ENCODE results near the gene TGFBR3.

Gene TGFBR3

GRCh38 chr1:91744953-91745639, 140.9 kb downstream of the TGFBR3 start:
- Histone ChIP-seq H3K14ac (ENCODE audit: low read length) (no peak overlapping the region), H3K4me1 (ENCODE audit: control insufficient read depth in 2 of 2, insufficient read depth in 1 of 2, low read depth in 1 of 2, low read length in 2 of 2) (peaks cover 0 to 3% of the 10 kb centered on the region in 2 donors), H2AFZ (ENCODE audit: low read length) (no peak overlapping the region), H2BK15ac (ENCODE audit: low read length) (no peak overlapping the region), H3K18ac (ENCODE audit: low read length) (no peak overlapping the region), H3K4ac (ENCODE audit: low read length) (no peak overlapping the region), H3K23ac (ENCODE audit: low read depth, low read length, poor library complexity) (no peak overlapping the region), H4K8ac (ENCODE audit: low read depth, low read length) (no peak overlapping the region), H3K4me2 (ENCODE audit: insufficient read depth, low read length, poor library complexity, severe bottlenecking) (no peak overlapping the region), H3K36me3 (replicated peaks in 1 of 2; ENCODE audit: control insufficient read depth in 2 of 2, insufficient read depth in 2 of 2, low read length in 2 of 2) (peaks cover 0 to 2% of the 10 kb centered on the region in 2 donors), H3K9me3 (replicated peaks in 1 of 2; ENCODE audit: control insufficient read depth in 2 of 2, insufficient read depth in 1 of 2, low read depth in 1 of 2, low read length in 2 of 2) (peaks cover 4 to 27% of the 10 kb centered on the region in 2 donors), H2BK120ac (ENCODE audit: low read depth, low read length) (no peak overlapping the region), H2BK12ac (ENCODE audit: low read length) (no peak overlapping the region), H3K9ac (ENCODE audit: low read depth, low read length, poor library complexity) (no peak overlapping the region), H3K79me1 (ENCODE audit: low read depth, low read length) (no peaks in the 10 kb centered on the region), H2AK5ac (ENCODE audit: low read depth, low read length) (no peak overlapping the region), H3K4me3 (ENCODE audit: low read length in 2 of 2) (no peak overlapping the region), H4K91ac (ENCODE audit: low read depth, low read length, poor library complexity) (no peak overlapping the region), H3K27me3 (ENCODE audit: control insufficient read depth in 3 of 3, insufficient read depth in 3 of 3, low read depth in 1 of 3, low read length in 3 of 3) (no peaks in the 10 kb centered on the region), H2BK5ac (ENCODE audit: low read length) (no peak overlapping the region), H3K27ac (replicated peaks; ENCODE audit: low read length) (no peak overlapping the region)
- no peak for DNase-seq (ENCODE audit: low spot score)
- no CpG with 5 or more reads among the region's 6 CpGs for WGBS, 2 donors (ENCODE audit: extremely low coverage in 2 of 2, insufficient read length in 2 of 2, insufficient replicate concordance in 1 of 2)

GRCh38 chr1:91742848-91743292, 143.1 kb downstream of the TGFBR3 start:
- Histone ChIP-seq H3K4me3 (ENCODE audit: low read length in 2 of 2) (no peak overlapping the region), H3K14ac (ENCODE audit: low read length) (no peak overlapping the region), H3K79me1 (ENCODE audit: low read depth, low read length) (no peaks in the 10 kb centered on the region), H3K18ac (ENCODE audit: low read length) (no peak overlapping the region), H2BK120ac (ENCODE audit: low read depth, low read length) (no peak overlapping the region), H2AK5ac (ENCODE audit: low read depth, low read length) (no peak overlapping the region), H2BK12ac (ENCODE audit: low read length) (no peak overlapping the region), H3K23ac (ENCODE audit: low read depth, low read length, poor library complexity) (no peak overlapping the region), H3K27me3 (ENCODE audit: control insufficient read depth in 3 of 3, insufficient read depth in 3 of 3, low read depth in 1 of 3, low read length in 3 of 3) (no peaks in the 10 kb centered on the region), H4K91ac (ENCODE audit: low read depth, low read length, poor library complexity) (no peak overlapping the region), H4K8ac (ENCODE audit: low read depth, low read length) (no peak overlapping the region), H3K4me1 (ENCODE audit: control insufficient read depth in 2 of 2, insufficient read depth in 1 of 2, low read depth in 1 of 2, low read length in 2 of 2) (peaks cover 0 to 3% of the 10 kb centered on the region in 2 donors), H3K9me3 (replicated peaks in 1 of 2; ENCODE audit: control insufficient read depth in 2 of 2, insufficient read depth in 1 of 2, low read depth in 1 of 2, low read length in 2 of 2) (peaks cover 7 to 24% of the 10 kb centered on the region in 2 donors), H3K9ac (ENCODE audit: low read depth, low read length, poor library complexity) (no peak overlapping the region), H3K36me3 (replicated peaks in 1 of 2; ENCODE audit: control insufficient read depth in 2 of 2, insufficient read depth in 2 of 2, low read length in 2 of 2) (peaks cover 0 to 6% of the 10 kb centered on the region in 2 donors), H3K4ac (ENCODE audit: low read length) (no peak overlapping the region), H3K27ac (replicated peaks; ENCODE audit: low read length) (no peak overlapping the region), H2BK5ac (ENCODE audit: low read length) (no peak overlapping the region), H2BK15ac (ENCODE audit: low read length) (no peak overlapping the region), H3K4me2 (ENCODE audit: insufficient read depth, low read length, poor library complexity, severe bottlenecking) (no peak overlapping the region), H2AFZ (ENCODE audit: low read length) (no peak overlapping the region)
- WGBS, 2 donors (ENCODE audit: extremely low coverage in 2 of 2, insufficient read length in 2 of 2, insufficient replicate concordance in 1 of 2): no CpG with 5 or more reads among the region's 4 CpGs
- no peak for DNase-seq (ENCODE audit: low spot score)

DNA sequence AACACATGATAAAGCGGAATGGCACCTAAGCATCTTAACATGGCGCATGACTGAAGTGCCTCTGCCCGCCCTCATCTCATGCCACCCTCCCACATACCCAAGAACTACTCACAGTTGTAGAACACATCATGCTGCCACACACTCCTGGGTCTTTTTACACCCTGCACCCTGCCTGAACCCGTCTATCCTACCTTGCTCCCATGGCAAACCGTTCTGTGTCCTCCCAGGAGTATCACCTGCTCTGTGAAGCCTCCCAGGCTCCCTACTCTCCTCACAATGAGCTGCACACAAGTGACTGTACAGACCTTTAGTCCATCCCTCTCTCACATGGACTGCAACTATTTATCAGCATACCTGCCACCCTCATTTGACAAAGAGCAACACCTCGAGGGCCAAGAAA, 144.0 kb downstream of the TGFBR3 start:
- Histone ChIP-seq H3K9me3 (replicated peaks in 1 of 2; ENCODE audit: control insufficient read depth in 2 of 2, insufficient read depth in 1 of 2, low read depth in 1 of 2, low read length in 2 of 2) (peaks cover 4 to 16% of the 10 kb centered on the region in 2 donors), H2BK12ac (ENCODE audit: low read length) (no peak overlapping the region), H3K4ac (ENCODE audit: low read length) (no peak overlapping the region), H2BK5ac (ENCODE audit: low read length) (no peak overlapping the region), H3K79me1 (ENCODE audit: low read depth, low read length) (no peaks in the 10 kb centered on the region), H3K27ac (replicated peaks; ENCODE audit: low read length) (no peak overlapping the region), H3K9ac (ENCODE audit: low read depth, low read length, poor library complexity) (no peak overlapping the region), H2BK120ac (ENCODE audit: low read depth, low read length) (no peak overlapping the region), H2BK15ac (ENCODE audit: low read length) (no peak overlapping the region), H3K4me2 (ENCODE audit: insufficient read depth, low read length, poor library complexity, severe bottlenecking) (no peak overlapping the region), H2AK5ac (ENCODE audit: low read depth, low read length) (no peak overlapping the region), H2AFZ (ENCODE audit: low read length) (no peak overlapping the region), H3K23ac (ENCODE audit: low read depth, low read length, poor library complexity) (no peak overlapping the region), H4K8ac (ENCODE audit: low read depth, low read length) (no peak overlapping the region), H3K18ac (ENCODE audit: low read length) (no peak overlapping the region), H3K27me3 (ENCODE audit: control insufficient read depth in 3 of 3, insufficient read depth in 3 of 3, low read depth in 1 of 3, low read length in 3 of 3) (no peaks in the 10 kb centered on the region), H4K91ac (ENCODE audit: low read depth, low read length, poor library complexity) (no peak overlapping the region), H3K14ac (ENCODE audit: low read length) (no peak overlapping the region), H3K4me3 (ENCODE audit: low read length in 2 of 2) (no peak overlapping the region), H3K4me1 (ENCODE audit: control insufficient read depth in 2 of 2, insufficient read depth in 1 of 2, low read depth in 1 of 2, low read length in 2 of 2) (peaks cover 7 to 9% of the 10 kb centered on the region in 2 donors), H3K36me3 (replicated peaks in 1 of 2; ENCODE audit: control insufficient read depth in 2 of 2, insufficient read depth in 2 of 2, low read length in 2 of 2) (peaks cover 0 to 6% of the 10 kb centered on the region in 2 donors)
- WGBS, 2 donors (ENCODE audit: extremely low coverage in 2 of 2, insufficient read length in 2 of 2, insufficient replicate concordance in 1 of 2): no CpG with 5 or more reads among the region's 6 CpGs
- DNase-seq (ENCODE audit: low spot score): no peak

GRCh38 chr1:91741301-91741700, 144.7 kb downstream of the TGFBR3 start:
- Histone ChIP-seq H2BK12ac (ENCODE audit: low read length) (no peak overlapping the region), H2BK5ac (ENCODE audit: low read length) (no peak overlapping the region), H4K91ac (ENCODE audit: low read depth, low read length, poor library complexity) (no peak overlapping the region), H3K4me1 (ENCODE audit: control insufficient read depth in 2 of 2, insufficient read depth in 1 of 2, low read depth in 1 of 2, low read length in 2 of 2) (peaks cover 11 to 15% of the 10 kb centered on the region in 2 donors), H3K27me3 (ENCODE audit: control insufficient read depth in 3 of 3, insufficient read depth in 3 of 3, low read depth in 1 of 3, low read length in 3 of 3) (no peaks in the 10 kb centered on the region), H3K14ac (ENCODE audit: low read length) (no peak overlapping the region), H3K18ac (ENCODE audit: low read length) (peak overlapping the region; percentile 33), H3K4me3 (ENCODE audit: low read length in 2 of 2) (no peak overlapping the region), H3K27ac (replicated peaks; ENCODE audit: low read length) (no peak overlapping the region), H3K4ac (ENCODE audit: low read length) (no peak overlapping the region), H3K9ac (ENCODE audit: low read depth, low read length, poor library complexity) (no peak overlapping the region), H3K36me3 (replicated peaks in 1 of 2; ENCODE audit: control insufficient read depth in 2 of 2, insufficient read depth in 2 of 2, low read length in 2 of 2) (peaks cover 0 to 6% of the 10 kb centered on the region in 2 donors), H2BK120ac (ENCODE audit: low read depth, low read length) (no peak overlapping the region), H2BK15ac (ENCODE audit: low read length) (no peak overlapping the region), H3K23ac (ENCODE audit: low read depth, low read length, poor library complexity) (no peak overlapping the region), H3K9me3 (replicated peaks in 1 of 2; ENCODE audit: control insufficient read depth in 2 of 2, insufficient read depth in 1 of 2, low read depth in 1 of 2, low read length in 2 of 2) (peaks cover 3 to 12% of the 10 kb centered on the region in 2 donors), H2AFZ (ENCODE audit: low read length) (no peak overlapping the region), H3K79me1 (ENCODE audit: low read depth, low read length) (no peaks in the 10 kb centered on the region), H3K4me2 (ENCODE audit: insufficient read depth, low read length, poor library complexity, severe bottlenecking) (no peak overlapping the region), H2AK5ac (ENCODE audit: low read depth, low read length) (no peak overlapping the region), H4K8ac (ENCODE audit: low read depth, low read length) (no peak overlapping the region)
- WGBS, 2 donors (ENCODE audit: extremely low coverage in 2 of 2, insufficient read length in 2 of 2, insufficient replicate concordance in 1 of 2): no CpG with 5 or more reads among the region's 5 CpGs
- no peak for DNase-seq (ENCODE audit: low spot score)

All from neuronal stem cell (in vitro differentiated cells).